Inflammatory macrophage (primary cell): ENCODE results near the gene PLOD2.

Source experiments
- DNase-seq, 2 donors: peaks; one replicate each; pipeline ENCODE4 v3.0.0-alpha.2; 2020 to 2022

PLOD2 gene

GRCh38 chr3:146165877-146166276 is 4.9 kb upstream of the PLOD2 start:
- DNase-seq = no peak

GRCh38 chr3:146164971-146165769 is 4.2 kb upstream of the PLOD2 start:
- no peak for DNase-seq

- DNase-seq = no peak
Measured at GRCh38 chr3:146164506-146164905, 3.5 kb upstream of the PLOD2 start.

- no peak for DNase-seq
Measured at GRCh38 chr3:146164071-146164470, 3.1 kb upstream of the PLOD2 start.

- peak in 1 of 2 donors; percentile 9 for DNase-seq
Measured at GRCh38 chr3:146163584-146163983, 2.6 kb upstream of the PLOD2 start.

GRCh38 chr3:146162561-146162960 is 1.6 kb upstream of the PLOD2 start:
- DNase-seq = no peak

GRCh38 chr3:146161663-146162002 is 649 bp upstream of the PLOD2 start:
- no peak for DNase-seq

- no peak for DNase-seq
Measured at GRCh38 chr3:146160321-146160963, 542 bp downstream of the PLOD2 start.

GRCh38 chr3:146159616-146160320 is 1.2 kb downstream of the PLOD2 start:
- no peak for DNase-seq

GRCh38 chr3:146159037-146159436 is 1.9 kb downstream of the PLOD2 start:
- DNase-seq = no peak

- DNase-seq = no peak
Measured at GRCh38 chr3:146157325-146158060, 3.5 kb downstream of the PLOD2 start.

GRCh38 chr3:146156666-146157314 is 4.2 kb downstream of the PLOD2 start:
- no peak for DNase-seq

- no peak for DNase-seq
Measured at GRCh38 chr3:146156095-146156494, 4.9 kb downstream of the PLOD2 start.

- DNase-seq = no peak
Measured at GRCh38 chr3:146154995-146155394, 6.0 kb downstream of the PLOD2 start.

GRCh38 chr3:146154316-146154715 is 6.7 kb downstream of the PLOD2 start:
- no peak for DNase-seq

GRCh38 chr3:146153429-146153828 is 7.6 kb downstream of the PLOD2 start:
- no peak for DNase-seq

- DNase-seq = no peak
Measured at GRCh38 chr3:146152834-146153233, 8.2 kb downstream of the PLOD2 start.

GRCh38 chr3:146148468-146148931 is 12.5 kb downstream of the PLOD2 start:
- peak in 1 of 2 donors; percentile 72 for DNase-seq

GRCh38 chr3:146145642-146146041 is 15.3 kb downstream of the PLOD2 start:
- DNase-seq = no peak

- no peak for DNase-seq
Measured at GRCh38 chr3:146142757-146143156, 18.2 kb downstream of the PLOD2 start.

GRCh38 chr3:146139586-146140110 is 21.3 kb downstream of the PLOD2 start:
- no peak for DNase-seq

- no peak for DNase-seq
Measured at GRCh38 chr3:146138902-146139301, 22.1 kb downstream of the PLOD2 start.
